BE2C (cell line): ENCODE data around the gene ADGRE3.

Experiments used
- DNase-seq: peaks from one replicate; pipeline ENCODE4 v3.0.0-alpha.2; 2020
- H3K27me3 ChIP-seq: fragments of 250-450 bp; sonication (Bioruptor Pico); 2 replicates; pipeline ENCODE4 v1.5.1; 2020; ENCODE audit warnings: mild to moderate bottlenecking
- H3K36me3 ChIP-seq: fragments of 250-450 bp; sonication (Bioruptor Pico); 2 replicates; pipeline ENCODE4 v1.5.1; 2020; ENCODE audit warnings: mild to moderate bottlenecking
- H3K4me1 ChIP-seq: fragments of 250-450 bp; sonication (Bioruptor Pico); 2 replicates; pipeline ENCODE4 v1.5.1; 2020
- H3K4me3 ChIP-seq: 2 replicates; pipeline ENCODE4 v1.5.1; 2011; ENCODE audit warnings: low read depth, low read length
- H3K9me3 ChIP-seq: fragments of 250-450 bp; sonication (Bioruptor Pico); 2 replicates; pipeline ENCODE4 v1.5.1; 2020
- CTCF ChIP-seq: IDR thresholded peaks from 2 replicates; pipeline ENCODE4 v1.5.1; 2012; ENCODE audit warnings: mild to moderate bottlenecking, low read depth, low read length

Gene ADGRE3

GRCh38 chr19:14704450-14704849 is 29.8 kb upstream of the ADGRE3 start:
- Histone ChIP-seq H3K9me3 (no peaks in the 10 kb centered on the region), H3K4me3 (no peak overlapping the region), H3K4me1 (no peaks in the 10 kb centered on the region), H3K27me3 (no peaks in the 10 kb centered on the region), H3K36me3 (peaks cover 12% of the 10 kb centered on the region)
- TF ChIP-seq CTCF: no peak
- DNase-seq: no peak

GRCh38 chr19:14703833-14704232 is 29.2 kb upstream of the ADGRE3 start:
- TF ChIP-seq CTCF: no peak
- H3K27me3 ChIP-seq: no peaks in the 10 kb centered on the region
- H3K4me1 ChIP-seq: no peaks in the 10 kb centered on the region
- H3K36me3 ChIP-seq: peaks cover 12% of the 10 kb centered on the region
- no peak overlapping the region for H3K4me3 ChIP-seq
- DNase-seq: no peak
- H3K9me3 ChIP-seq: no peaks in the 10 kb centered on the region

- no peak for TF ChIP-seq CTCF
- H3K4me3 ChIP-seq: no peak overlapping the region
- no peaks in the 10 kb centered on the region for H3K27me3 ChIP-seq
- no peak for DNase-seq
- H3K9me3 ChIP-seq: no peaks in the 10 kb centered on the region
- peaks cover 12% of the 10 kb centered on the region for H3K36me3 ChIP-seq
- H3K4me1 ChIP-seq: no peaks in the 10 kb centered on the region
Measured at GRCh38 chr19:14700711-14701375, 26.2 kb upstream of the ADGRE3 start.

- no peaks in the 10 kb centered on the region for H3K4me1 ChIP-seq
- no peak for TF ChIP-seq CTCF
- H3K36me3 ChIP-seq: peaks cover 12% of the 10 kb centered on the region
- no peaks in the 10 kb centered on the region for H3K27me3 ChIP-seq
- no peak overlapping the region for H3K4me3 ChIP-seq
- no peak for DNase-seq
- H3K9me3 ChIP-seq: no peaks in the 10 kb centered on the region
Measured at GRCh38 chr19:14699641-14700040, 25.0 kb upstream of the ADGRE3 start.

- no peak for DNase-seq
- H3K4me1 ChIP-seq: no peaks in the 10 kb centered on the region
- no peaks in the 10 kb centered on the region for H3K9me3 ChIP-seq
- peaks cover 6% of the 10 kb centered on the region for H3K36me3 ChIP-seq
- no peak overlapping the region for H3K4me3 ChIP-seq
- H3K27me3 ChIP-seq: no peaks in the 10 kb centered on the region
- no peak for TF ChIP-seq CTCF
Measured at GRCh38 chr19:14695471-14695870, 20.8 kb upstream of the ADGRE3 start.

- Histone ChIP-seq H3K4me3 (no peak overlapping the region), H3K36me3 (peaks cover 3% of the 10 kb centered on the region), H3K4me1 (no peaks in the 10 kb centered on the region), H3K9me3 (no peaks in the 10 kb centered on the region), H3K27me3 (no peaks in the 10 kb centered on the region)
- DNase-seq: no peak
- TF ChIP-seq CTCF: no peak
Measured at GRCh38 chr19:14694641-14695266, 20.1 kb upstream of the ADGRE3 start.
